Spleen (tissue), 11 donors: ENCODE data around the gene TEF. TPM values are rescaled to one million over a fixed set of nuclear protein-coding genes. Genes with fewer than 3 reads are reported as not detected.

Source experiments
- DNase-seq: peaks from one replicate; pipeline ENCODE4 v3.0.0-alpha.2; 2020
- H3K27ac ChIP-seq, 8 donors: fragments of 200-600 bp; sonication (generic) in 7 of 8; 1 replicate in 4 of 8; 2 replicates in 4 of 8; pipeline versions ENCODE4 v1.5.0 to v1.8.0; 2016 to 2021; ENCODE audit warnings: inconsistent platforms in 4 of 8, mild to moderate bottlenecking in 4 of 8, moderate library complexity in 1 of 8
- H3K27me3 ChIP-seq, 7 donors: fragments of 200-600 bp; sonication (generic) in 6 of 7; replicated peaks in 1 of 7; 1 replicate in 4 of 7; 2 replicates in 3 of 7; pipeline versions ENCODE4 v1.5.0 to v1.8.0; 2016 to 2021; ENCODE audit warnings: inconsistent platforms in 3 of 7, mild to moderate bottlenecking in 1 of 7
- H3K36me3 ChIP-seq, 6 donors: fragments of 200-600 bp; sonication (generic) in 5 of 6; 1 replicate in 4 of 6; 2 replicates in 2 of 6; pipeline versions ENCODE4 v1.5.0 to v1.8.0; 2016 to 2021; ENCODE audit warnings: inconsistent platforms in 2 of 6
- H3K4me1 ChIP-seq, 6 donors: fragments of 200-600 bp; sonication (generic) in 5 of 6; 1 replicate in 3 of 6; 2 replicates in 3 of 6; pipeline versions ENCODE4 v1.5.0 to v1.8.0; 2016 to 2021; ENCODE audit warnings: inconsistent platforms in 3 of 6
- H3K4me3 ChIP-seq, 8 donors: fragments of 200-600 bp; sonication (generic) in 7 of 8; 1 replicate in 4 of 8; 2 replicates in 4 of 8; pipeline versions ENCODE4 v1.5.0 to v1.8.0; 2016 to 2021; ENCODE audit warnings: inconsistent platforms in 4 of 8, mild to moderate bottlenecking in 4 of 8, moderate library complexity in 2 of 8
- H3K9me3 ChIP-seq, 8 donors: fragments of 200-600 bp; sonication (generic) in 7 of 8; 1 replicate in 4 of 8; 2 replicates in 4 of 8; pipeline versions ENCODE4 v1.5.0 to v1.8.0; 2016 to 2021; ENCODE audit warnings: inconsistent platforms in 4 of 8
- POLR2A ChIP-seq, 3 donors: fragments of 450-650 bp; IDR thresholded peaks; one replicate each; pipeline ENCODE4 v1.5.1; 2017; ENCODE audit warnings: antibody characterized with exemption in 3 of 3, mild to moderate bottlenecking in 1 of 3
- POLR2AphosphoS5 ChIP-seq, 3 donors: sonication (generic); formaldehyde crosslinking; IDR thresholded peaks; one replicate each; pipeline ENCODE4 v1.5.1; 2017; ENCODE audit warnings: antibody characterized with exemption in 3 of 3
- WGBS, 5 donors: extraction: QIAGEN DNeasy Blood & Tissue Kit in 3 of 5; methylation state at CpG; one replicate each; pipeline versions ENCODE4 v1.1.5 to v1.1.7; 2013 to 2018; 5-methylcytosine and 5-hydroxymethylcytosine counted together
- intact Hi-C: fragments of 100-400 bp; cut with DNase I; formaldehyde crosslinking; loops from one replicate; pipeline ENCODE4 v1.15.0; 2023; ENCODE audit warnings: low total_unique reads
- polyA plus RNA-seq, 3 donors: library from polyadenylated mRNA; stranded (reverse); fragments of 200-250 nt; gene quantifications; one replicate each; pipeline ENCODE4 v1.2.1, GENCODE V29; 2013
- total RNA-seq, 7 donors: library from RNA; depleted of rRNA in 3 of 7; stranded (reverse); fragments of >200 nt in 3 of 7; fragmentation: NEBNext Ultra II Directional in 4 of 7; extraction: Animal tissue kit (Norgen Biotek cat#: 25700) in 4 of 7; gene quantifications; one replicate each; pipeline versions ENCODE4 v1.1.0 to v1.2.1, GENCODE V29; 2016 to 2021
- TF ChIP-seq, protein P1 (sequence below), 11 experiments: fragments of 200-600 bp in 7 of 11; fragments of 450-650 bp in 4 of 11; sonication (generic) in 4 of 11; IDR thresholded peaks in 8 of 11; conservative IDR thresholded peaks in 3 of 11; 1 replicate in 7 of 11; 2 replicates in 4 of 11; pipeline versions ENCODE4 v1.4.0 to v1.8.0; 2016 to 2021; ENCODE audit warnings: antibody characterized with exemption in 11 of 11, inconsistent platforms in 4 of 11, mild to moderate bottlenecking in 1 of 11
- donor health status: healthy with polysubstance abuse.
- donor health status: DM: no; HTN: no; CAD: no; lungs with moderate emphysema.
- donor health status: DM: no; HTN: no; CAD: no.
- donor health status: Bipolar disorder and iron deficiency.
- donor health status: healthy.
- donor health status: DM: no; HTN: no; CAD: no.
- donor health status: DM: yes; HTN: yes; CAD: no.

Gene TEF
- total and polyA plus RNA-seq, 10 donors, result 2.2 to 29.9 (median 11.6) TPM

- H3K27me3 ChIP-seq, result no peaks in the 10 kb centered on the region
- H3K9me3 ChIP-seq, result no peaks in the 10 kb centered on the region
- intact Hi-C loops, result no loop called here
- peak overlapping the region; percentile 90 to 96 (median 94) for H3K27ac ChIP-seq
- TF ChIP-seq, protein P1, sequence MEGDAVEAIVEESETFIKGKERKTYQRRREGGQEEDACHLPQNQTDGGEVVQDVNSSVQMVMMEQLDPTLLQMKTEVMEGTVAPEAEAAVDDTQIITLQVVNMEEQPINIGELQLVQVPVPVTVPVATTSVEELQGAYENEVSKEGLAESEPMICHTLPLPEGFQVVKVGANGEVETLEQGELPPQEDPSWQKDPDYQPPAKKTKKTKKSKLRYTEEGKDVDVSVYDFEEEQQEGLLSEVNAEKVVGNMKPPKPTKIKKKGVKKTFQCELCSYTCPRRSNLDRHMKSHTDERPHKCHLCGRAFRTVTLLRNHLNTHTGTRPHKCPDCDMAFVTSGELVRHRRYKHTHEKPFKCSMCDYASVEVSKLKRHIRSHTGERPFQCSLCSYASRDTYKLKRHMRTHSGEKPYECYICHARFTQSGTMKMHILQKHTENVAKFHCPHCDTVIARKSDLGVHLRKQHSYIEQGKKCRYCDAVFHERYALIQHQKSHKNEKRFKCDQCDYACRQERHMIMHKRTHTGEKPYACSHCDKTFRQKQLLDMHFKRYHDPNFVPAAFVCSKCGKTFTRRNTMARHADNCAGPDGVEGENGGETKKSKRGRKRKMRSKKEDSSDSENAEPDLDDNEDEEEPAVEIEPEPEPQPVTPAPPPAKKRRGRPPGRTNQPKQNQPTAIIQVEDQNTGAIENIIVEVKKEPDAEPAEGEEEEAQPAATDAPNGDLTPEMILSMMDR (IDR thresholded peaks at IDR 0.05 in 8 of 11, conservative IDR thresholded peaks at IDR 0.05 in 3 of 11), result no peak
- TF ChIP-seq POLR2AphosphoS5 (IDR thresholded peaks at IDR 0.05) (no peak), POLR2A (IDR thresholded peaks at IDR 0.05) (no peak)
- H3K4me3 ChIP-seq, result peak overlapping the region; percentile 68 to 97 (median 92)
- WGBS, 5 donors, result 29 to 51% (median 35%) methylated on average over 14 to 19 of the region's 19 CpGs
- H3K4me1 ChIP-seq, result peaks cover 0 to 43% (median 21%) of the 10 kb centered on the region in 6 donors
- no peak for DNase-seq
- peaks cover 0 to 6% (median 5%) of the 10 kb centered on the region in 6 donors for H3K36me3 ChIP-seq
These were observed 868 bp downstream of the TEF start for GRCh38 chr22:41382610-41383009.

- intact Hi-C loops, result no loop called here
- H3K36me3 ChIP-seq, result peaks cover 0 to 11% (median 10%) of the 10 kb centered on the region in 6 donors
- WGBS, 5 donors, result 89 to 95% (median 92%) methylated on average over 5 of the region's 5 CpGs
- H3K27me3 ChIP-seq, result no peaks in the 10 kb centered on the region
- peak overlapping the region in 6 of 8 donors; percentile 68 to 97 (median 92) for H3K4me3 ChIP-seq
- no peak for DNase-seq
- peaks cover 0 to 41% (median 20%) of the 10 kb centered on the region in 6 donors for H3K4me1 ChIP-seq
- H3K9me3 ChIP-seq, result no peaks in the 10 kb centered on the region
- H3K27ac ChIP-seq, result peak overlapping the region in 6 of 8 donors; percentile 90 to 96 (median 94)
- TF ChIP-seq POLR2A (IDR thresholded peaks at IDR 0.05), result no peak
These were observed 1.3 kb downstream of the TEF start for GRCh38 chr22:41383085-41383484.

DNA sequence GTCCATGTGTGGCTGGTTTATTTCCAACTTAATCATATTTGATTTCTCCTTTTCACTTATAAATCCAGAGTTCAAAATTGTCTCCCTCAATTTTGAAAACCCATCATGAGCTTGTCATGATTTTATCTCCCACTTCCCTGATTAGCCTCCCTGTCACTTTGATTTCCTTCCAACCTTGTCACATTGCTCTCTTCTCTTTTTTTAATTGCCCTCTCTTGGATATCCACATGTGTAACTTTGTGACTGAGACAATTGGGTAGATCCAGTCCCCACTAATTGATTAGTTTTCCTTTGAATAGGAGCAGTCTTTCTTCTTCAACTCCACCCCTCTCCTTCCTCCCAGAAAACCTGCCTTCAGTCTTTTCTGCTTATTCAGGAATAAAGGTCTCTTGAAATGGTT lies 2.4 kb downstream of the TEF start:
- TF ChIP-seq POLR2AphosphoS5 (IDR thresholded peaks at IDR 0.05) (no peak), POLR2A (IDR thresholded peaks at IDR 0.05) (no peak)
- TF ChIP-seq, protein P1 (IDR thresholded peaks at IDR 0.05 in 8 of 11, conservative IDR thresholded peaks at IDR 0.05 in 3 of 11), result no peak
- Histone ChIP-seq H3K4me3 (no peak overlapping the region), H3K9me3 (no peaks in the 10 kb centered on the region), H3K4me1 (peaks cover 0 to 41% (median 20%) of the 10 kb centered on the region in 6 donors), H3K36me3 (peaks cover 0 to 22% (median 15%) of the 10 kb centered on the region in 6 donors), H3K27me3 (no peaks in the 10 kb centered on the region), H3K27ac (peak overlapping the region in 1 of 8 donors; percentile 95)
- no peak for DNase-seq
- intact Hi-C loops, result no loop called here

DNA sequence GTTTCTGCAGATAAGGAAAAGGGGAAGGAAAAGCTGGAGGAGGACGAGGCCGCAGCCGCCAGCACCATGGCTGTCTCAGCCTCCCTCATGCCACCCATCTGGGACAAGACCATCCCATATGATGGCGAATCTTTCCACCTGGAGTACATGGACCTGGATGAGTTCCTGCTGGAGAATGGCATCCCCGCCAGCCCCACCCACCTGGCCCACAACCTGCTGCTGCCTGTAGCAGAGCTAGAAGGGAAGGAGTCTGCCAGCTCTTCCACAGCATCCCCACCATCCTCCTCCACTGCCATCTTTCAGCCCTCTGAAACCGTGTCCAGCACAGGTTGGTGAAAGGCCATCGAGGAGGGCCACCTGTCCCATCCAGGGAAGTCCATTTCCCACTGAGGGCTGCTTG lies 5.6 kb downstream of the TEF start:
- no peak overlapping the region for H3K27ac ChIP-seq
- H3K36me3 ChIP-seq, result peaks cover 0 to 54% (median 31%) of the 10 kb centered on the region in 6 donors
- no peak overlapping the region for H3K4me3 ChIP-seq
- 62 to 90% (median 73%) methylated on average over 6 to 7 of the region's 7 CpGs for WGBS, 5 donors
- no peaks in the 10 kb centered on the region for H3K9me3 ChIP-seq
- TF ChIP-seq POLR2AphosphoS5 (IDR thresholded peaks at IDR 0.05), result no peak
- TF ChIP-seq, protein P1 (IDR thresholded peaks at IDR 0.05 in 8 of 11, conservative IDR thresholded peaks at IDR 0.05 in 3 of 11), result no peak
- no peak for TF ChIP-seq POLR2A (IDR thresholded peaks at IDR 0.05)
- no peaks in the 10 kb centered on the region for H3K27me3 ChIP-seq
- intact Hi-C loops, result no loop called here
- peaks cover 0 to 23% (median 13%) of the 10 kb centered on the region in 6 donors for H3K4me1 ChIP-seq
- no peak for DNase-seq

DNA sequence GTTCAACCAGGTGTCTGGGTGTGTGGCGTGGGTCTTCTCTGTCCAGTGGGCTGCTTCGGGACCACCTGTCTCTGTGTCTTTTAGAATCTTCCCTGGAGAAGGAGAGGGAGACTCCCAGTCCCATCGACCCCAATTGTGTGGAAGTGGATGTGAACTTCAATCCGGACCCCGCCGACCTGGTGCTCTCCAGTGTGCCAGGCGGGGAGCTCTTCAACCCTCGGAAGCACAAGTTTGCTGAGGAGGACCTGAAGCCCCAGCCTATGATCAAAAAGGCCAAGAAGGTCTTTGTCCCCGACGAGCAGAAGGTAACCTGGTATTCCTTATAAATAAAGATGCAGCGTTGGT lies 12.2 kb downstream of the TEF start:
- Histone ChIP-seq H3K27ac (peak overlapping the region in 7 of 8 donors; percentile 35 to 71 (median 67)), H3K9me3 (no peaks in the 10 kb centered on the region), H3K4me1 (peaks cover 0 to 18% (median 6%) of the 10 kb centered on the region in 6 donors), H3K4me3 (no peak overlapping the region), H3K36me3 (peaks cover 0 to 88% (median 48%) of the 10 kb centered on the region in 6 donors), H3K27me3 (no peaks in the 10 kb centered on the region)
- DNase-seq, result no peak
- TF ChIP-seq, protein P1 (IDR thresholded peaks at IDR 0.05 in 8 of 11, conservative IDR thresholded peaks at IDR 0.05 in 3 of 11), result no peak
- TF ChIP-seq POLR2A (IDR thresholded peaks at IDR 0.05) (no peak), POLR2AphosphoS5 (IDR thresholded peaks at IDR 0.05) (no peak)
- intact Hi-C loops, result no loop called here
- WGBS, 5 donors, result 87 to 94% (median 91%) methylated on average over 10 to 11 of the region's 11 CpGs
